GM18498 (cell line): ENCODE results near the gene CPD.
"Not testable (repeated sequence)": the region's sequence is repeated elsewhere in the genome, so short reads cannot be mapped to it uniquely, and the experiment has no call there.

Source experiments
- ATAC-seq: cut with Tn5 transposase; IDR thresholded peaks from one replicate; pipeline ENCODE4 v1.9.1; 2021; ENCODE audit warnings: mild to moderate bottlenecking, moderate library complexity; ENCODE audit not compliant: unreplicated experiment

CPD gene

DNA sequence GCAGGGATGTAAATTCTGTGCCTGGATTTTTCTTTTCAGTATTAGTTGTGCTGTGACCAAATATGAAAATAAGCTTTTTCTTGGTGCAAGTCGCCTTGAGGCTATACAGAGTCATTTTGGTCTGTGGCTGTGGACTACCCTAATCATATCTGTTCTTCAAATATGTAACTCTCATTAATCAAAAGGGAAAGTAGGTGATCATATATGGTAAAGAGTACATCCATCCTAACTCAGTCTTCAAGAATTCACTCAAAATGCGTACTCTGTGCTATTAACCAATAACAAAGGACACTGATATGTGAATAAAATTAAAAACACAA is 2.6 kb downstream of the CPD start:
- ATAC-seq: no peak

DNA sequence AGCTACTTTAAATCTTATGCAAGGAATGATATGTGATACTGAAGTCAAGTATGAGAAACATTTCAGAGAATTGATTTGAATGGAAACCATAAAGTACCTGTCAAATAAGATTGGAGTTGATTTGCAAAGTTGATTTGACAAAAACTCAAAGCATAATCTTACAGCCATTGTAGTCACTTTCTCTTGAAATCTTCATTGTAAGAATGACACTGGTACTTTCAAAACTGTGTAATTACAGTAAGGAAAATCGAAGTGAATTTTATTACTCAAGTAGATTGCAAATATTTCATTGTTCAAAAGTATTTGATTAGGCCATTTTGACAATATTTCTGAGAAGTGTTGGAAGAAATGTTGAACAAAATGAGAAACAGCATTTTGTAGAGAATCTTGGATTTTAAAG is 3.6 kb downstream of the CPD start:
- no peak for ATAC-seq

DNA sequence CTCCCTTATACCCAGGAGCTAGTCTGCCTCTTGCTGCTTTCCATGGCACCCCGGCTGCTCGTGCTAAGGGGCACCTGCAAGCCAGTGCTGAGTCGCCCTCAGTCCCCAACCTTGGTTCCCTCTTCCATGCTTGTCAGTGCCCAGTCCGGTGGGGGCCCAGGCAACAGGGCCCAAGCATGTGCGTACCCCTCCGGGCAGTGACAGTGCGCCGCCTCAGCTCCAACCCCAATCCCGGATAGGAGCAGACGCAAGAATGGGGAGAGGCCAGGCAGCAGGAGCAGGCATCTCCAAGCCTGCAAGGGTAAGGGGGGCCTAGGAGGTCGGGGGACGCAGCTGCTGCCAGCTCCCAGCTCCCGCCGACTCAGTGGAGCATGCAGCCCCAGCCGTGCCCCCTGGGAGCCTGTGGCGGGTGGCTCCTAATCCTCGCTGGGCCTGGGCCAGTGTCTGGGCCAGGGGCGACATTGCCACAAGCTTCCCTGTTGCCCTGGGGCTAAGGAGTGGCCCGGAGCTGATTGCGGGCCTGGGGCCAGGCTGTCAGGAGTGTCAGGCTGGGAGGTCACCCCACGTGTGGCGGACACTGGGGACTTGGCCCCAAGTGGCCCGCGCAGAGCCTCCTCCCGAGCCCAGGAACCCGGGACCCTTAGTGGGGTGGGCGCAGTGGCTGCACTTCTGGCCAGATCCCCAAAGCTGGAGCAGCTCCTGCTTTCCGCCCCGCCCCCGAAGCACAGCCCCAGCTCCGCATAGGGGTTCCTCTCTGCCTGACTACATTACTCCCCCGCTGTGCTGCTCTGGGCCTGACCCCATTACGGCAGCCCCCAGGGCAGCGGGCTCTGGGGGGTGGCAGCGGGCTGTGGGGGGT is 9.8 kb downstream of the CPD start:
- no peak for ATAC-seq

DNA sequence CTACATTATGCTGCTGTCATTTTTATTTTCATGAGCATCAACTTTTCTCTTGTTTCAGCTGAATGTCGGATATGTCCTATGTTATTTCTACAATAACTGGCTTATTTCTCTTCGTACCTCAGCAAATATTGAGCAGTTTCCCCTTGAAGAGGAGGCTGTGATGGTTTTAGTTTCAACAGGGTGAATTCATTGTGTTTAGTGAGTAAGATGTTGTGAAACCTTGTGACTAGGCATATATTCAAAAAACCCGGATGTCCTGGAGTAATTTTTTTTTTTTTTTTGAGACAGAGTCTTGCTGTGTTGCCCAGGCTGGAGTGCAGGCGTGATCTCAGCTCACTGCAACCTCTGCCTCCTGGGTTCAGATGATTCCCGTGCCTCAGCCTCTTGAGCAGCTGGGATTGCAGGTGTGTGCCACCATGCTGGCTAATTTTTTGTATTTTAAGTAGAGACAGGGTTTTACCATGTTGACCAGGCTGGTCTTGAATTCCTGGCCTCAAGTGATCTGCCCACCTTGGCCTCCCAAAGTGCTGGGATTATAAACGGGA is 11.1 kb downstream of the CPD start:
- no peak for ATAC-seq

DNA sequence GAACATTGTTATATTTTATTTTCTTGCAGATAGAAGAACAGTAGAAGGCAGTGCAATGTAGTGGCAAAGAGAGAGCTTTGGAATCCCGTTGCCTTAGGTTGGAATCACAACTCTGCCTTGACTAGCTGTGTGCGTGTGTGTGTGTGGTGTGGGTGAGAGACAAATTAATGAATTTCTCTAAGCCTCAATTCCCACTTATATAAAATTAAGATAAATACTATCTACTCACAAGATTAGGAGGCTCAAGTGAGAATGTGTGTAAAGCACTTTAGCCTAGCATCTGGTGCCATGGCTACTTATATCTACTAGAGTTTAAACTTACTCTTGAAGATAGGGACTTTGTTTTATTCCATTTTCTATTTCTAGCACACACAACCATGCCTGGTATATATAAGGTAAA is 12.8 kb downstream of the CPD start:
- ATAC-seq: no peak

DNA sequence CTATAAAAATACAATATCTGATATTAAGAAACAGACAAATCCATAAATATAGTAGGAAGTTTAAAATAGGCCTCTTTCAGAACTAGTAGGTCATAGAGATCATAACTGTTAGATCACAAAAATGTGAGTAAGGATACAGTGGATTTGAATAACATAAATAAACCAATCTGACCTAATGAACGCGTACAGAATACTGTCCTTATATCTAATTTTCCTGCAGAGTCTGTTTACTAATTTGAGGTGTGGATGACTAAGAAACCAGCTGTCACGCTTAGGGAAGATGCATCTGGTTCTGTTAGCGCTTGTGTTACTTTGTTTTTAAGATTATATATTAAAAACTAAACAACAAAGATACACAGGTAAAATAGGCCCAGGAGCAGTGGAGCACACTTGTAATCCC is 14.8 kb downstream of the CPD start:
- no peak for ATAC-seq

DNA sequence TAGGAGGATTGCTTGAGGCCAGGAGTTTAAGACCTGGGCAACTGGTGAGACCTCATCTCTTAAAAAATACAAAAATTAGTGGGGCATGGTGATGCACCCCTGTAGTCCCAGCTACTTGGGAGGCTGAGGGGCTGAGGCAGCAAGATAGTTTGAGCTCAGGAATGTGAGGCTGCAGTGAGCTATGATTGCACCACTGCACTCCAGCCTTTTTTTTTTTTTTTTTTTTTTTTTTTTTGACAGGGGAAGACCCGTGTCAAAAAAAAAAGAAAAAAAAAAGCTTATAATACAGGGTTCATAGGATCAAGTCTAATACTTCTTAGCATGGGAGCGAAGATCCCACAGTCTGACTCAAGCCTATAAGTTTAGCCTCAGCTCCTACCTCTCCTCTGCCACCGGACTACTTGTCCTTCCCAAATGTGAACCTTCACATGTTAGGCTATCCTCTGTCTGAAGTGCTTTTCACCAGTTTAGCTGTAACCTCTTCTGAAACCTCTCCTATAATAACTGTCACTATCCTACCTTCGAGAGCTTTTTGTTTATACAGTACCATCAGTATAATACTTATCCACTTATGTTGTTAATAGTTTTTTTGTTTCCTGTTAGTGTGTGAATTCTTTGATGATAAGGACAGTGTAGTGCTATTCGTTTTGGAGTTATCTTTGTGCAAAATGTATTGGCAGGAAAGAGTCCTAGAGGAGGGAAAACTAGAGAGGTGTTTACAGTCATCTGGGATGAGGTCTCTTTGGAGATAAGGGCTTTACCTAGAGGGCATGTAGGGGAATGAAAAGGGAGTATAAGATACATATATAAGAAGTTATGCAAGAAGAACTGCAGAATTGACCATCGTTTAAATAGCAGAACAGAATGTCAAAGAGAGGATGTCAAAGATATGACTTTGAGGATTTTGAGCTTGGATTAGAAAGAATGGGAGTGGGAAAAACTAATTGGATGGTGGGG is 15.5 kb downstream of the CPD start:
- no peak for ATAC-seq

DNA sequence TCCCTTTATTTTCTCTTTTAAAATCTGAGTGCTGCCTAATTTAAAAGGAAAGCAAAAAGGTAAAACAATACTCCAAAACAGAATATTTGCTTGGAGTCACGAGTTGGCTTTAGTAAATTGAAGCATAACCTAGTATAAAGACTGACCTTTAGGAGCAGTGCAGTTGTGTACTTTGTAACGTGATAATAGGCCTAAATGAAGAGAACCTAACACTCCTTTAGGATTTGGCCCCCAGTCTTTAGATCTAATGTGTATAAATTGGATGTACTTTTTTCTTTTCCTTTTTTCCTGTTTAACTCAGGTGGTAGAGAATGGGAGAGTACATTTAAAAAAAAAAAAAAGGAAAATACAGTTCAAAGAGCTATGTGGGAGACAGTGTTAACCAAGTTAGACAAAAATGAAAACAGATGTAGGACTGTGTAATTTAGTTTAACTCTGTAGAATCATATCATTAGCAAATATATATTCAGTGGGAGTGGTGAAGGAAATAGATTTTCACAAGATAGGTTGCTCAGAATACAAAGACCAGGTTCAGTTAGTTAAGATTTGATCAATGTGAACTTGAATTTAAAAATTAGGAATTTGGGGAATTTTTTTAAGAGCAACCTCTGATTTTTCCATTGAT is 16.8 kb downstream of the CPD start:
- ATAC-seq: no peak

DNA sequence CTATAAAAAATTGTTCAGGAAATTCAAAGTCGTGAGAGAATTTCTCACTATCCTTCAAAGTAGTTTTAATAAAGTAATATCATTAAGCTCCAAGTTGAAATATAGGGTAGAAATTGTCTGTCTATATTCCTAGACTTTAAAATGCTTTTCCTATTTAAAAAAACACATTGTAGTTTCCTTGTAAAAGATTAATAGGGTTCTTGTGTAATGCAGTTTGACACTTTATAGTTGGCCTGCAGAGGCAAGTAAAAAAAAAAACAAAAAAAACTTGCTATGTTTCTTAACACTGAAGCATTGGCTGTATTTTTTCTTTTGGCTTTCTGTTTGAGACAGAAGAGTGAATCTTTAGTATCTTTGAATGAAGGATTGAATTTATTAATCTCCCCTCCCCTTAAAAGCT is 17.4 kb downstream of the CPD start:
- no peak for ATAC-seq

DNA sequence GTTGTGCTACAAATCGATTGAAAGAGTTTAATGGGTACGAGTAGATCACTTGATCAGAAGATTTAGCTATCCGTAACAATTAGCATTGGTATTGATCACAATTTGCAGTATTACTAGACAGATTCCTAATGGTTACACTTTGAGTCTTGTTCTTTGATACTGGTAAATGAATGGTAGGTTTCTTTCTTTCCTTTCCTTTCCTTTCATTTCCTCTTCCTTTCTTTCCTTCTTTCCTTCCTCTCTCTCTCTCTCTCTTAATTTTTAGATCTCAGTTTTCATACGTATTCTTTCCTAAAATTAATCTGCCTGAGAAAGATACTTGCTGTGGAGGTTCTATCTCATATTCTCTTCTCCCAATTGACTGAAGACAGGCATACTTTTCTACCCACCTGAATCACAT is 17.9 kb downstream of the CPD start:
- no peak for ATAC-seq

DNA sequence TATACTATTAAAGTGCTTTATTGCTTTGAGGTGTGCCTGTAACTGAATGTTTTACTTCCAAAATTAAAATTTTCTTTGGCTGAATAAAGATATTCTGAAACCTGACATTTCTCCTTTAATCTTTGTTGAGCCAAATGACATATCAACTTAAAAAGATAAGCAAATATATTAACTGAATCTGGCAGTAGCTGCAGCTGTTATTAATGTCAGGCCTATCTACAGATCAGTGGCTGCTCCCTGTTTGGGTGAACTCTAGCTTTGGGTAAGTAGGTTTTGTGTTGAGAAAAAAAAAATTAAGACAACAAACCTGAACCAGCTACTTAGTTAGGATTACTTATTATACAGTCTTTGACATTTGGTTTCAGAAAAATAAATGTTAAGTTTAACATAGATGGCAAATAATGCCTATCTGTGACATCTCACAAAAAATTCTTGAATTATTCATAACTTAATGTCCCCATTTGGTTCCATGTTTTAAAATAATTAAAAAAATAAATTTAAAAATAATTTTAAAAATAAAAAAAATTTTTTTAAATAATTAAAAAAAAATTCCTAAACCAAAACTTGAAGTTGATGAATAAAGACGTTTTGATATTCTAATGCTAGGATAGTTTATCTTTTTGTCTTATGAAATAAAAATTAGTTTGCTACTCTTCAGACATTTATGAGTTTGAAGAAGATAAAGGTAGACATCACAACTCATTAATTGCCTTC is 19.8 kb downstream of the CPD start:
- ATAC-seq: no peak

DNA sequence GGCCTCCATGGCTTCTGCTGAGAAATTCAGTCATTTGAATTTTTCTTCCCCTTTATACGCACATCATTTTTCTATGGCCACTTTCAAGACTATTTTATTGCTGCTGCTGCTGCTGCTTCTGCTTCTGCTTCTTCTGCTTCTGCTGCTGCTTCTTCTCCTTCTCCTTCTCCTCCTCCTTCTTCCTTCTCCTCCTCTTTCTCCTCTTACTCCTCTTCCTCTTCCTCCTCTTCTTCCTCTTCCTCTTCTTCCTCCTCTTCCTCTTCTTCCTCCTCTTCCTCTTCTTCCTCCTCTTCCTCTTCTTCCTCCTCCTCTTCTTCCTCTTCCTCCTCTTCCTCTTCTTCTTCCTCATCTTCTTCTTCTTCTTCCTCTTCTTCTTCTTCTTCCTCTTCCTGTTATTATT is 22.4 kb downstream of the CPD start:
- no peak for ATAC-seq

DNA sequence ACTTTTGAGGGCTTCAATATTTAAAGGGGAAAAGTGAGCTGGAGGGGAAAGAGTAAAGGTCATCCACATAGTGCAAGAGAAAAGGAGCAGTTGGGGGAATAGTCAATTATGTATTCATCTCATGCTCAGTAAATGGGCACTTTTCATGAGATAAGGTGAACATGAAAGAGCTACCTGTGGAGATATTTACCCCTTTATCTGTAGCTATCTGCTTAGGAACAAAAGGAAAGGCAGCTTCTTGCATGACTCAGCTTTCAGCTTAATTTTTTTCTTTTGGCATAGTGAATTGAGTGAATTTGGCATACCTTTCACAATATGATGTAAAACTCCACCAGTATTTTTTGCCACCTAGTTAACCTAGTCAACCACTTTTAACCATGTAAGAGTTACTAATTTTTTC is 26.4 kb downstream of the CPD start:
- ATAC-seq: no peak

DNA sequence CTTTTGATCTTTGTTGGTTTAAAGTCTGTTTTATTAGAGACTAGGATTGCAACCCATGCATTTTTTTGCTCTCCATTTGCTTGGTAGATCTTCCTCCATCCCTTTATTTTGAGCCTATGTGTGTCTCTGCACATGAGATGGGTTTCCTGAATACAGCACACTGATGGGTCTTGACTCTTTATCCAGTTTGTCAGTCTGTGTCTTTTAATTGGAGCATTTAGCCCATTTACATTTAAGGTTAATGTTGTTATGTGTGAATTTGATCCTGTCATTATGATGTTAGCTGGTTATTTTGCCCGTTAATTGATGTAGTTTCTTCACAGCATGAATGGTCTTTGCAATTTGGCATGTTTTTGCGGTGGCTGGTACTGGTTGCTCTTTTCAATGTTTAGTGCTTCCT is 31.9 kb downstream of the CPD start:
- ATAC-seq: not testable (repeated sequence)

DNA sequence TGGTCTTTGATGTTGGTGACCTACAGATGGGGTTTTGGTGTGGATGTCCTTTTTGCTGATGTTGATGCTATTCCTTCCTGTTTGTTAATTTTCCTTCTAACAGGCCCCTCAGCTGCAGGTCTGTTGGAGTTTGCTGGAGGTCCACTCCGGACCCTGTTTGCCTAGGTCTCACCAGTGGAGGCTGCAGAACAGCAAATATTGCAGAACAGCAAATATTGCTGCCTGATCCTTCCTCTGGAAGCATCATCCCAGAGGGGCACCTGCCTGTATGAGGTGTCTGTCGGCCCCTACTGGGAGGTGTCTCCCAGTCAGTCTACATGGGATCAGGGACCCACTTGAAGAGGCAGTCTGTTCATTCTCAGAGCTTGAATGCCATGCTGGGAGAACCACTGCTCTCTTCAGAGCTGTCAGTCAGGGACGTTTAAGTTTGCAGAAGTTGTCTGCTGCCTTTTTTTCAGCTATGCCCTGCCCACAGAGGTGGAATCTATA is 33.3 kb downstream of the CPD start:
- ATAC-seq: not testable (repeated sequence)

DNA sequence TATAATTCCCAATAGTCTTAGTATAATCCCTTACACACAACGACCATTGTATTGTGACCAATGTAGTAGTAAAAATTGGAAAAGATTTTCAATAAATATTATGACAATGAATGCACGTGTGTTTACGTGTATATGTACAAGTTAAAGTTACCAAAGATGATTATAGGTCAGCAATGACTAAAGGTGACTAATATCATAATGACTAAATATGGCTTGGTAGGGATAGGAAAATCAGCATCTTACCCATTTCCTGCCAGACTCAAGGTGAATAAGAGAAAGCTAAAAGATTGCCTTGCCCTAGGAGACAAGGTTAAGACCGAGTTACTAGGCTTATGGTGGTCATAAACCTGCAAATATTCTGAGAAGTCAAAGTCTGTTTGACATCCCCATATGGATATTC is 34.4 kb downstream of the CPD start:
- no peak for ATAC-seq

DNA sequence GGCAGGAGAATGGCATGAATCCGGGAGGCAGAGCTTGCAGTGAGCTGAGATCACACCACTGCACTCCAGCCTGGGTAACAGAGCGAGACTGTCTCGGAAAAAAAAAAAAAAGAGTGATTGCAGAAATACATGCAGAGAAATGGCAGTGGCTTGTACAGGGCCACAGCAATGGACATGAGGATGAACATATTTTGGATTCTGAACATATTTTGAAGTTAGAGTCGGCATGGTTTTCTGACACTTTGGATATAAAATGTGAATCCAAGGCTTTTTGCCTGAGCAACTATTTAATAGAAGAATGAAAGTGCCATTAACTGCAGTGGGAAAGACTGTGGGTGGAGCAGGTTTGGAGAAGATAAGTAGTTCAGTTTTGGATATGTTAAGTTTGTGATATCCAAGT is 35.8 kb downstream of the CPD start:
- no peak for ATAC-seq

DNA sequence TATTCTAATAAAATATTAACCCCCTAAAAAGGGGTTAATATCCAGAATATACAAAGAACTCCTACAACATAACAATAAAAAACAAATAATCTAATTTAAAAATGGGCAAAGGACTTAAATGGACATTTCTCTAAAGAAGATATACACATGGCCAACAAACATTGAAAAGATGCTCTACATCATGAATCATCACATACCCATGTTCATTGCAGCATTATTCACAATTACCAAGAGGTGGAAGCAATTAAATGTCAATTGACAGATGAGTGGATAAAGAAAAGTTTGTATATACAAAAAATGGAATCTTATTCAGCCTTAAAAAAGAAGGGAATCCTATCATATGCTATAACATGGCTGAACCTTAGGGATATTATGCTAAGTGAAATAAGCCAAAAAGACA is 36.8 kb downstream of the CPD start:
- no peak for ATAC-seq

DNA sequence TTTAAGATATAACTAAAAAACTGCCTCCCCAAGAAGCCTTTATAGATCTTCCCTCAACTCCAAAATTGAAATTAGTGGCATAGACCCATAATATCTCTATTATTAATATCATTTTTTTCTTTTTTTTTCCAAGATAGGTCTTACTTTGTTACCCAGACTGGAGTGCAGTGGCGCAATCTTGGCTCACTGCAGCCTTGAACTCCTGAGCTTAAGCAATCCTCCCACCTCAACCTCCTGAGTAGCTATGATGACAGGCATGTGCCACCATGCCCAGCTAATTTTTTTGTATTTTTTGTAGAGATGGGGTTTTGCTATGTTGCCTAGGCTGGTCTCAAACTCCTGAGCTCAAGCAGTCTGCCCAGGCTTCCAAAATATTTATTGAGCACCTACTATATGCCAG is 39.3 kb downstream of the CPD start:
- not testable (repeated sequence) for ATAC-seq

DNA sequence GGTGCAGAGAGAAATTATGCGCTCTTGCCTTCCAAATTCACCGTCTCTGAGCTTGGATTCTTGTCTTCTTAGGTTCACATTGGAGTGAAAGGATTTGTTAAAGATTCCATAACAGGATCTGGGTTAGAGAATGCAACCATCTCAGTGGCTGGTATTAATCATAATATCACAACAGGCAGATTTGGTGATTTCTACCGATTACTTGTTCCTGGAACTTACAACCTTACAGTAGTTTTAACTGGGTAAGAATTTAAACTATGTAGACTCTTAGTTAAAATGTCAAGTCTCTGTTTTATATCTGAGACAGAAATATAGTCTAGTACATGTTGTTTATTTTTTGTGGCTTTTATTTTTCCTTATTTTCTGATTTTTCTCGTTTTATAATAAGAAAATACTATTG is 42.9 kb downstream of the CPD start:
- ATAC-seq: no peak

DNA sequence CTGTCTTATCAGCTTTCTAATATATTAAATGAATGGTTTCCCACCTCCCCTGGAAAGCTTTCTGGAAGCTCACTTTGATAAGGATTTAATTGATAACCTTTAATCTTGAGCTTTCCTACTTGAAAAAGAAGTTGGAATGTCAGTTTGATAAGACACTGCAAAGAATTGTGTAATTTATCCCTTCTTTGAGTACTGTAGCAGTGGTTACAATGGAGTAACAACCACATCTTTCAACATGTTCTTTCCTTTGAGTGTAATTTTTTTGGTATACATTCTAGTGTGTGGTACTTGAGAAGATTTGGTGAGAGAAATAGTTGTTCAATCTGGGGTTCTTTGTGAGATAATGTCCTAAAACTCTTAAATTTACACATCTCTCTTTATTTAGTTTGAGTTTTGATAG is 43.4 kb downstream of the CPD start:
- ATAC-seq: no peak
